ENCODE data around the gene DCC. TPM values are rescaled to one million over a fixed set of nuclear protein-coding genes. Genes with fewer than 3 reads are reported as not detected.

Gene DCC
- total RNA-seq, 1 donor from 2014 or later = 14.7 TPM

- no peak overlapping the region for H3K27ac Mint-ChIP-seq (ENCODE audit: unreplicated experiment)
- peaks cover 5% of the 10 kb centered on the region for H3K9me3 Mint-ChIP-seq (ENCODE audit: unreplicated experiment)
- no peak for DNase-seq (ENCODE audit: low spot score)
- H3K27me3 Mint-ChIP-seq (ENCODE audit: unreplicated experiment) = no peaks in the 10 kb centered on the region
- no peak overlapping the region for H3K4me3 Mint-ChIP-seq (ENCODE audit: unreplicated experiment)
- H3K4me1 Mint-ChIP-seq (ENCODE audit: unreplicated experiment) = no peaks in the 10 kb centered on the region
- no peaks in the 10 kb centered on the region for H3K36me3 Mint-ChIP-seq (ENCODE audit: low read depth, unreplicated experiment)
- TF ChIP-seq CTCF (IDR thresholded peaks at IDR 0.05; ENCODE audit: unreplicated experiment) = no peak
These were observed 398.9 kb downstream of the DCC start for GRCh38 chr18:52738946-52739345.

- Mint-ChIP-seq H3K27ac (ENCODE audit: unreplicated experiment) (no peak overlapping the region), H3K9me3 (ENCODE audit: unreplicated experiment) (no peaks in the 10 kb centered on the region), H3K4me1 (ENCODE audit: unreplicated experiment) (no peaks in the 10 kb centered on the region), H3K4me3 (ENCODE audit: unreplicated experiment) (no peak overlapping the region), H3K27me3 (ENCODE audit: unreplicated experiment) (no peaks in the 10 kb centered on the region), H3K36me3 (ENCODE audit: low read depth, unreplicated experiment) (no peaks in the 10 kb centered on the region)
- no peak for TF ChIP-seq CTCF (IDR thresholded peaks at IDR 0.05; ENCODE audit: unreplicated experiment)
- no peak for DNase-seq (ENCODE audit: low spot score)
These were observed 407.0 kb downstream of the DCC start for GRCh38 chr18:52746986-52747385.

GRCh38 chr18:52747869-52748268 lies 407.9 kb downstream of the DCC start:
- no peaks in the 10 kb centered on the region for H3K9me3 Mint-ChIP-seq (ENCODE audit: unreplicated experiment)
- H3K36me3 Mint-ChIP-seq (ENCODE audit: low read depth, unreplicated experiment) = no peaks in the 10 kb centered on the region
- no peaks in the 10 kb centered on the region for H3K4me1 Mint-ChIP-seq (ENCODE audit: unreplicated experiment)
- H3K4me3 Mint-ChIP-seq (ENCODE audit: unreplicated experiment) = no peak overlapping the region
- no peaks in the 10 kb centered on the region for H3K27me3 Mint-ChIP-seq (ENCODE audit: unreplicated experiment)
- no peak for DNase-seq (ENCODE audit: low spot score)
- H3K27ac Mint-ChIP-seq (ENCODE audit: unreplicated experiment) = no peak overlapping the region
- no peak for TF ChIP-seq CTCF (IDR thresholded peaks at IDR 0.05; ENCODE audit: unreplicated experiment)

- no peak overlapping the region for H3K27ac Mint-ChIP-seq (ENCODE audit: unreplicated experiment)
These were observed 408.3 kb downstream of the DCC start for GRCh38 chr18:52748343-52748742.

GRCh38 chr18:52749542-52749941 lies 409.5 kb downstream of the DCC start:
- H3K27me3 Mint-ChIP-seq (ENCODE audit: unreplicated experiment) = no peaks in the 10 kb centered on the region
- H3K4me1 Mint-ChIP-seq (ENCODE audit: unreplicated experiment) = no peaks in the 10 kb centered on the region
- no peaks in the 10 kb centered on the region for H3K9me3 Mint-ChIP-seq (ENCODE audit: unreplicated experiment)
- H3K27ac Mint-ChIP-seq (ENCODE audit: unreplicated experiment) = no peak overlapping the region
- H3K36me3 Mint-ChIP-seq (ENCODE audit: low read depth, unreplicated experiment) = no peaks in the 10 kb centered on the region
- no peak for DNase-seq (ENCODE audit: low spot score)
- H3K4me3 Mint-ChIP-seq (ENCODE audit: unreplicated experiment) = no peak overlapping the region
- TF ChIP-seq CTCF (IDR thresholded peaks at IDR 0.05; ENCODE audit: unreplicated experiment) = no peak

More at GRCh38 chr18:52748343-52748742, 408.3 kb downstream of the DCC start:
- Mint-ChIP-seq H3K36me3 (ENCODE audit: low read depth, unreplicated experiment) (no peaks in the 10 kb centered on the region), H3K27me3 (ENCODE audit: unreplicated experiment) (no peaks in the 10 kb centered on the region), H3K4me1 (ENCODE audit: unreplicated experiment) (no peaks in the 10 kb centered on the region), H3K9me3 (ENCODE audit: unreplicated experiment) (no peaks in the 10 kb centered on the region), H3K4me3 (ENCODE audit: unreplicated experiment) (no peak overlapping the region)
- no peak for TF ChIP-seq CTCF (IDR thresholded peaks at IDR 0.05; ENCODE audit: unreplicated experiment)
- no peak for DNase-seq (ENCODE audit: low spot score)

All from endothelial cell (in vitro differentiated cells).